MM.1S (cell line): ENCODE measurements around the gene CACNA1I.

Source experiments
- DNase-seq: peaks from one replicate; pipeline ENCODE4 v3.0.0-alpha.2; 2015
- H2AFZ ChIP-seq: fragments of 300-600 bp; sonication (generic); 2 replicates; pipeline ENCODE4 v1.6.0; 2016; ENCODE audit warnings: antibody characterized with exemption, low read length
- H3F3A ChIP-seq: fragments of 300-600 bp; sonication (generic); 2 replicates; pipeline ENCODE4 v1.6.1; 2016; ENCODE audit warnings: mild to moderate bottlenecking, antibody characterized with exemption, low read length, moderate library complexity, mixed read lengths; ENCODE audit not compliant: insufficient read depth
- H3K27ac ChIP-seq: fragments of 300-600 bp; sonication (generic); 2 replicates; pipeline ENCODE4 v1.5.1; 2016; ENCODE audit warnings: mild to moderate bottlenecking, low read length
- H3K27me3 ChIP-seq: fragments of 300-600 bp; sonication (generic); replicated peaks from 2 replicates; pipeline ENCODE4 v1.6.0; 2016; ENCODE audit warnings: low read length; ENCODE audit not compliant: insufficient read depth
- H3K36me3 ChIP-seq: fragments of 300-600 bp; sonication (generic); replicated peaks from 2 replicates; pipeline ENCODE4 v1.6.1; 2016; ENCODE audit warnings: mild to moderate bottlenecking, low read length, mixed read lengths; ENCODE audit not compliant: insufficient read depth
- H3K4me1 ChIP-seq: fragments of 300-600 bp; sonication (generic); 2 replicates; pipeline ENCODE4 v1.6.1; 2016; ENCODE audit warnings: low read length, mixed read lengths
- H3K4me2 ChIP-seq: fragments of 300-600 bp; sonication (generic); 2 replicates; pipeline ENCODE4 v1.6.0; 2016; ENCODE audit warnings: low read depth, low read length
- H3K4me3 ChIP-seq: fragments of 300-600 bp; sonication (generic); 2 replicates; pipeline ENCODE4 v1.5.1; 2016; ENCODE audit warnings: low read length, mixed read lengths
- H3K79me2 ChIP-seq: fragments of 300-600 bp; sonication (generic); 2 replicates; pipeline ENCODE4 v1.6.1; 2016; ENCODE audit warnings: mixed run types, low read length, mixed read lengths
- H3K9ac ChIP-seq: fragments of 300-600 bp; sonication (generic); 2 replicates; pipeline ENCODE4 v1.6.1; 2016; ENCODE audit warnings: low read length, mixed read lengths
- H3K9me2 ChIP-seq: fragments of 300-600 bp; sonication (generic); replicated peaks from 2 replicates; pipeline ENCODE4 v1.6.1; 2016; ENCODE audit warnings: mild to moderate bottlenecking, low read length, mixed read lengths; ENCODE audit not compliant: insufficient read depth
- H3K9me3 ChIP-seq: fragments of 300-600 bp; sonication (generic); replicated peaks from 2 replicates; pipeline ENCODE4 v1.6.1; 2016; ENCODE audit warnings: mild to moderate bottlenecking, low read length, mixed read lengths; ENCODE audit not compliant: insufficient read depth
- H4K20me1 ChIP-seq: fragments of 300-600 bp; sonication (generic); 2 replicates; pipeline ENCODE4 v1.6.1; 2016; ENCODE audit warnings: mild to moderate bottlenecking, low read length, moderate library complexity, mixed read lengths; ENCODE audit not compliant: insufficient read depth
- EZH2 ChIP-seq: fragments of 300-600 bp; sonication (generic); optimal IDR thresholded peaks from 2 replicates; pipeline ENCODE3; 2017; ENCODE audit warnings: low read depth, mild to moderate bottlenecking, antibody characterized with exemption, low read length, mixed read lengths
- EZH2phosphoT487 ChIP-seq: fragments of 300-600 bp; sonication (generic); IDR thresholded peaks from 2 replicates; pipeline ENCODE4 v1.6.1; 2018; ENCODE audit warnings: antibody characterized with exemption, low read length
- TF ChIP-seq, protein P1 (sequence below): fragments of 300-600 bp; sonication (generic); IDR thresholded peaks from 2 replicates; pipeline ENCODE4 v1.5.1; 2016; ENCODE audit warnings: antibody characterized with exemption, low read length, mixed read lengths

Gene CACNA1I

DNA sequence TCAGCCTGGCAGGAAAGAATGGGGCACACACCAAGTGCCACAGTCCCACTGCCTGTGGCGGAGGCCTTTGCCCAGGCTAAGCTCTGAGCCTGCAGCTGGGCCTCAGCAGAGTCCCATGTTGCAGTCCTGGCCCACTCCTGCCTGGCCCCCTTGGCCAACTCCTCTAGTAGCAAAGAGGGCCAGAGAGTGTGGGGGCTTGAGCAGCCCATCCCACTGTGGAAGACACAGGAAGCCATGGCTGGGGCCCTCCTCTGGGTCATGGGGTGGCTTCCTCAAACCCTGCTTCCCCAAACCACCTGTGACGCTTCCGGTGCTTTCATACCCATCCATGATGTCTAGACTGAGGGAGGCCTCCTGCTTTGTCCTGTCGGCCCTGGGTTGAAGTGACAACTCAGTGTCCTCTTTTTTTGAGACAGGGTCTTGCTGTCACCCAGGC, 43.8 kb upstream of the CACNA1I start:
- Histone ChIP-seq H3K36me3 (peaks cover 8% of the 10 kb centered on the region), H3K4me3 (no peak overlapping the region), H3K4me1 (peaks cover 48% of the 10 kb centered on the region), H3K27ac (peak overlapping the region; percentile 98; the same call in 1 of the 2 replicates), H3K9me2 (no peaks in the 10 kb centered on the region), H3K4me2 (peak overlapping the region; percentile 93; the same call in 1 of the 2 replicates), H2AFZ (no peak overlapping the region), H3K79me2 (peaks cover 65% of the 10 kb centered on the region), H3F3A (peaks cover 85% of the 10 kb centered on the region), H3K9me3 (no peaks in the 10 kb centered on the region), H3K9ac (no peak overlapping the region), H3K27me3 (no peaks in the 10 kb centered on the region), H4K20me1 (peaks cover 18% of the 10 kb centered on the region)
- TF ChIP-seq EZH2: no peak
- TF ChIP-seq, protein P1, sequence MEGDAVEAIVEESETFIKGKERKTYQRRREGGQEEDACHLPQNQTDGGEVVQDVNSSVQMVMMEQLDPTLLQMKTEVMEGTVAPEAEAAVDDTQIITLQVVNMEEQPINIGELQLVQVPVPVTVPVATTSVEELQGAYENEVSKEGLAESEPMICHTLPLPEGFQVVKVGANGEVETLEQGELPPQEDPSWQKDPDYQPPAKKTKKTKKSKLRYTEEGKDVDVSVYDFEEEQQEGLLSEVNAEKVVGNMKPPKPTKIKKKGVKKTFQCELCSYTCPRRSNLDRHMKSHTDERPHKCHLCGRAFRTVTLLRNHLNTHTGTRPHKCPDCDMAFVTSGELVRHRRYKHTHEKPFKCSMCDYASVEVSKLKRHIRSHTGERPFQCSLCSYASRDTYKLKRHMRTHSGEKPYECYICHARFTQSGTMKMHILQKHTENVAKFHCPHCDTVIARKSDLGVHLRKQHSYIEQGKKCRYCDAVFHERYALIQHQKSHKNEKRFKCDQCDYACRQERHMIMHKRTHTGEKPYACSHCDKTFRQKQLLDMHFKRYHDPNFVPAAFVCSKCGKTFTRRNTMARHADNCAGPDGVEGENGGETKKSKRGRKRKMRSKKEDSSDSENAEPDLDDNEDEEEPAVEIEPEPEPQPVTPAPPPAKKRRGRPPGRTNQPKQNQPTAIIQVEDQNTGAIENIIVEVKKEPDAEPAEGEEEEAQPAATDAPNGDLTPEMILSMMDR: no peak
- no peak for TF ChIP-seq EZH2phosphoT487
- no peak for DNase-seq

DNA sequence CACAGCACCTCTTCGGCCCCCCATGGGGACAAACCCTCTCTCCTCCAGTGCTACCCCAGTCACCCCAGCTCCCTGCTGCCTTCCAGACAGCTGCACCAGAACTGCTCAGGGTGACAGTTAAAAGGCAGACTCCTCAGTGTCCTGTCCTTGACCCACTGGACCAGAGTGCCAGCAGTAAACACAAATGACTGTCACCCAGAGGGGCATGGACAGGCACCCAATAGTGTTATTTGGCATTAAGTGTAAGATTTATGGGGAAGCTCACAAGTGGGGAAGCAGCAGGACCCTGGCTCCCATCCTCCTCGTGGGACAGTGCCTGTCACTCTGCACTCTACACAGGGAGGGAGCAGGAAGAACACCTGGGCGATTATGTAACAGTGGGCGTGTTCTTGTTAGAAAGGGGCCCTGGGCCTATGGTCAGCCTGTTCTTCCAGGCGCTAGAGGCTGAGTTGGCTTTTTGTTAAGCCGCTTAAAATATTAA, 43.0 kb upstream of the CACNA1I start:
- no peaks in the 10 kb centered on the region for H3K9me2 ChIP-seq
- H3K27ac ChIP-seq: peak overlapping the region; percentile 98; the same call in 1 of the 2 replicates
- peak overlapping the region; percentile 93 for H3K4me2 ChIP-seq
- H3K9me3 ChIP-seq: no peaks in the 10 kb centered on the region
- H2AFZ ChIP-seq: no peak overlapping the region
- peaks cover 13% of the 10 kb centered on the region; the same call in 1 of the 2 replicates for H4K20me1 ChIP-seq
- H3K4me3 ChIP-seq: peak overlapping the region; percentile 58
- TF ChIP-seq EZH2 (no peak), EZH2phosphoT487 (no peak)
- H3K27me3 ChIP-seq: no peaks in the 10 kb centered on the region
- peaks cover 80% of the 10 kb centered on the region for H3F3A ChIP-seq
- peak overlapping the region; percentile 85; the same call in 1 of the 2 replicates for H3K9ac ChIP-seq
- H3K4me1 ChIP-seq: peaks cover 45% of the 10 kb centered on the region
- peaks cover 4% of the 10 kb centered on the region; the same call in 1 of the 2 replicates for H3K36me3 ChIP-seq
- peak; percentile 56 for DNase-seq
- H3K79me2 ChIP-seq: peaks cover 66% of the 10 kb centered on the region

DNA sequence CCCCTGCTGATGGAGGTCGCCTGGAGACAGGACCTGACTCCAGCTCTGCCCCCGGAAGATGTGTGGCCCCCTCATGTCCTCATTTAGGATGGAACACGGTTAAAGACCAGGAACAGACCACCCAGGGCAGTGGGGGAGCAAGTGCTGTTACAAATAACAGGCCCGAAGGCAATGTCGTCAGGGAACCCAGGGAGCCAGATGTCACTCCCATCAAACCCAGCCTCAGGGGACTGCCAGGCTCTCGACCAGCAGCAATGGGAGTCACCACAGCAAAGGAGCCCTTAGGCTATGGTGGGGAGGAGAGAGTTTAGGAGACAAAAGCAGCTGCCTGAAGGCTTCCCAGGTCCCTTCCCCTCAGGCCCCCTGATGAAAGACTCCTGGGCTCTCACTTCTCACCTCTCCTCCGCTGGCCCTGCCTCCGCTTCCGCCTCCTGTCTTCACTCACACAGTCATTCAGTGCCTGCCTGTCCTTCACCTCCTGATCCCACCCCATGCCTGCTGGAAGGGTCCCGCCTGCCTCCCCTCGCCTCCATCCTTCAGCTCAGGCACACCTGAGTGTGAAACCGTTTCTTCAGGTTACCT, 42.4 kb upstream of the CACNA1I start:
- peak overlapping the region; percentile 58 for H3K4me3 ChIP-seq
- peak overlapping the region; percentile 93 for H3K4me2 ChIP-seq
- H2AFZ ChIP-seq: no peak overlapping the region
- no peaks in the 10 kb centered on the region for H3K27me3 ChIP-seq
- peak overlapping the region; percentile 85 for H3K9ac ChIP-seq
- peaks cover 3% of the 10 kb centered on the region; the same call in 1 of the 2 replicates for H3K36me3 ChIP-seq
- peaks cover 43% of the 10 kb centered on the region for H3K4me1 ChIP-seq
- no peaks in the 10 kb centered on the region for H3K9me3 ChIP-seq
- no peaks in the 10 kb centered on the region for H3K9me2 ChIP-seq
- H3K79me2 ChIP-seq: peaks cover 60% of the 10 kb centered on the region
- DNase-seq: no peak
- peaks cover 6% of the 10 kb centered on the region; the same call in 1 of the 2 replicates for H4K20me1 ChIP-seq
- H3F3A ChIP-seq: peaks cover 74% of the 10 kb centered on the region
- TF ChIP-seq, protein P1: no peak
- TF ChIP-seq EZH2 (no peak), EZH2phosphoT487 (no peak)
- H3K27ac ChIP-seq: peak overlapping the region; percentile 98
